ENCODE data around the gene IL20.

Gene IL20

DNA sequence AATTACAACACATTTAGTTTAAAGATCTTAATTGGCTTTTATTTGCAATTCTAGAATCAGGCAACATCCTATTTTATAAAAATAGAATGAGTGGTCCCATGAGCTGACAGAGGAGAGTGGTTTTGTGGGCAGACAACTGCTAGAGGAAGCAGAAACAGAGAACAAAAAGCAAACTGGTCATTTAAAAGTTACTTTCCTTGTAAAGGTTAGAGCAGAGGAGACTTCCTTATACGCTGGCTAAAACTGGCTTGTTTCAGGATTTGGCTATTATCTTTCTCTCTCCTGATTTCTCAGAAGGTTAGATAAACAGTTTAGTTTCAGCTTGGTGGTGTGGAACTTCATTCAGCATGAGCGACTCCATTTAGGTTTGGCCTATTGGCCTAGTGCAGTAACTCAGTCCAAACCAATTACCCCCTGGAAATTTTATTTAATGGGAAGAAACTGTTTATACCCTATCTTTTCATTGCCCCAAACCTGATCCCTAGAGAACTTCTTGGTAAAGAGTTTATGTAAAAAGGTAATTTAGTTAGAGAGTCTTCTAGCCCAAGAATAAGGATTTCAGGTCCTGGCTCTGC lies 32.2 kb upstream of the IL20 start:
- no peak for TF ChIP-seq CTCF (IDR thresholded peaks at IDR 0.05; ENCODE audit: borderline replicate concordance, control extremely low read depth, extremely low read depth, insufficient read depth, missing control alignments)
- in situ Hi-C loops (cut with MboI; ENCODE audit: low sequenced_read_pairs, unreplicated experiment): no loop called here

DNA sequence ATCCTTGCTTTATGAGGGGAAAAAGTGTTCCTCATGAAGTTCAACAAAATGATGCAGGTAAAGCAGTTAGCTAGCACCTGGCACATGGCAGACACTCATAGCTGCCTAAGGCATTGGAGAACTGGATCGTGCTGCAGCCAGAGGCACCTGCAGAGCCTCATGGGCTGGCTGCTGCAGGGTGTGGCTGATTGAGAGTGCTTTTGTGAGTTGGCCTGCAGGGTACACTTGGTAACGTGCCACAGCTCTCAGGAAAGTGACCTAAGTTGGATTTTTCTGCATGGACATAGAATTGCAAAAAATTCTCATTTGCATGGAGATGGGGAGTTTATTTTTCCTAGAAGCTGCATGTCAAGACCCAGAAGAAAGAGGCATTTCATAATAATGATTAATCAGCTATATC lies 31.6 kb upstream of the IL20 start:
- no peak for DNase-seq (ENCODE audit: low spot score)
- in situ Hi-C loops (cut with MboI; ENCODE audit: low sequenced_read_pairs, unreplicated experiment): no loop called here
- no peak for TF ChIP-seq CTCF (IDR thresholded peaks at IDR 0.05; ENCODE audit: borderline replicate concordance, control extremely low read depth, extremely low read depth, insufficient read depth, missing control alignments)

More for the DNA sequence above, 32.2 kb upstream of the IL20 start:
- DNase-seq (ENCODE audit: low spot score): no peak

DNA sequence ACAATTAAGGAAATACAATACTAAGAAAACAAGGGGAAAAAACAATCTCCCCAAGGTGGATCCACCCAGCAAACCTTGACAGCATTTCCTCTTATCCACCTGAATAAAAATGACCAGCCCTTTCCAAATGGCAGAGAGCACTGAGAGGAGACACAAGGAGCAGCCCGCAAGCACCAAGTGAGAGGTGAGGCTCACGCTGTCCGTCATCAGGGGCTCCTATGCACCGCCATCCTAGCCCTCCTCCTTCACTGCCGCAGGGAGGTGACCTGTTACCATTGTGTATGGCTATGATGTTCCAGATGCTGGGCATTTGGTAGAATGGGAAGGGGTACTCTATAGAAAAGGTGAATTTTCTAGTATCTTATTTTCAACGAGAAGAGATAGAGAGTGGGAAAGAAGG lies 31.2 kb upstream of the IL20 start:
- no peak for DNase-seq (ENCODE audit: low spot score)
- TF ChIP-seq CTCF (IDR thresholded peaks at IDR 0.05; ENCODE audit: borderline replicate concordance, control extremely low read depth, extremely low read depth, insufficient read depth, missing control alignments): no peak
- in situ Hi-C loops (cut with MboI; ENCODE audit: low sequenced_read_pairs, unreplicated experiment): no loop called here

- in situ Hi-C loops (cut with MboI; ENCODE audit: low sequenced_read_pairs, unreplicated experiment): no loop called here
- no peak for DNase-seq (ENCODE audit: low spot score)
- TF ChIP-seq CTCF (IDR thresholded peaks at IDR 0.05; ENCODE audit: borderline replicate concordance, control extremely low read depth, extremely low read depth, insufficient read depth, missing control alignments): no peak
Measured at GRCh38 chr1:206834711-206835110, 30.7 kb upstream of the IL20 start.

GRCh38 chr1:206835186-206835585 lies 30.2 kb upstream of the IL20 start:
- no peak for TF ChIP-seq CTCF (IDR thresholded peaks at IDR 0.05; ENCODE audit: borderline replicate concordance, control extremely low read depth, extremely low read depth, insufficient read depth, missing control alignments)
- no peak for DNase-seq (ENCODE audit: low spot score)
- in situ Hi-C loops (cut with MboI; ENCODE audit: low sequenced_read_pairs, unreplicated experiment): no loop called here

DNA sequence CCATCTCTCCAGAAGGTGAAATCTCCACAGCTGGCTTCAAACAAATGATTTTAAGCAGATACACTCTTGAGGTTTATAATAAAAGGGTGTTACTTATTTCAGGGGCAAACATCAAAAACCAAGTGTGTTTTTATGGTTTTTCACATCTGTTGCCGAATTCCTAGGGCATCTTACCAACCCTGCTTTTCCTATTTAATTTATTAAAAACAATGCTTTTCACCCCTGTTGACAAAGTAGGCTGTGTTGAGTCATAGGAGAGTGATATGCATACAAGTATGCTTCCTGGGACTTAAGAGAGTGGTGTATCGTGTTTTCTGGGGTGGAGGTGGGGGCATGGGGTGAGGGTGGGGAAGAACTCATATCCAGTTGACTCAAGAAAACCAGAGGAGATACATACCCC lies 29.3 kb upstream of the IL20 start:
- in situ Hi-C loops (cut with MboI; ENCODE audit: low sequenced_read_pairs, unreplicated experiment): no loop called here
- no peak for TF ChIP-seq CTCF (IDR thresholded peaks at IDR 0.05; ENCODE audit: borderline replicate concordance, control extremely low read depth, extremely low read depth, insufficient read depth, missing control alignments)
- DNase-seq (ENCODE audit: low spot score): no peak

All from GM13976 (cell line).